Measurements from ENCODE around the gene MS4A4E.
A peak's percentile ranks its signal among the peaks of the same experiment; 100 is the strongest.

The MS4A4E gene

DNA sequence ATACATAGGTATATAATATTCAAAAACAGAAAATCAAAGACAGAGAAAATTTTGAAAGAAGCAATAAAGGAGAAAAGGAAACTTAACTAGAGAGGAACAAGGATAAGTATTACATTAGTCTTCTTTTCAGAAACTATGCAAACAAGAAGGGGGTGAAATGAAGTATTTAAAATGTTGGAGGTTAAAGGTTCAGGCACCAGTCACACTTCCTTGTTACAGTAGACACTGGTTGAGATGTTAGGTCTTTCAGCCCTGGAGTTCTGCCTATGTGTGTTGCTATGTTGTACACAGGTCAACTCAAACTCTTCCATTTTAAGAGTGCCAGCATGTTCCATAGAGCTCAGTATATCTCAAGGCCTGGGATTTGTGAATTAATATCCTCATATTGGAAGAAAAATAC lies 31.5 kb upstream of the MS4A4E start:
- H3K4me3 ChIP-seq (ENCODE audit: low read depth, low read length) = no peak overlapping the region
- TF ChIP-seq, protein P1, sequence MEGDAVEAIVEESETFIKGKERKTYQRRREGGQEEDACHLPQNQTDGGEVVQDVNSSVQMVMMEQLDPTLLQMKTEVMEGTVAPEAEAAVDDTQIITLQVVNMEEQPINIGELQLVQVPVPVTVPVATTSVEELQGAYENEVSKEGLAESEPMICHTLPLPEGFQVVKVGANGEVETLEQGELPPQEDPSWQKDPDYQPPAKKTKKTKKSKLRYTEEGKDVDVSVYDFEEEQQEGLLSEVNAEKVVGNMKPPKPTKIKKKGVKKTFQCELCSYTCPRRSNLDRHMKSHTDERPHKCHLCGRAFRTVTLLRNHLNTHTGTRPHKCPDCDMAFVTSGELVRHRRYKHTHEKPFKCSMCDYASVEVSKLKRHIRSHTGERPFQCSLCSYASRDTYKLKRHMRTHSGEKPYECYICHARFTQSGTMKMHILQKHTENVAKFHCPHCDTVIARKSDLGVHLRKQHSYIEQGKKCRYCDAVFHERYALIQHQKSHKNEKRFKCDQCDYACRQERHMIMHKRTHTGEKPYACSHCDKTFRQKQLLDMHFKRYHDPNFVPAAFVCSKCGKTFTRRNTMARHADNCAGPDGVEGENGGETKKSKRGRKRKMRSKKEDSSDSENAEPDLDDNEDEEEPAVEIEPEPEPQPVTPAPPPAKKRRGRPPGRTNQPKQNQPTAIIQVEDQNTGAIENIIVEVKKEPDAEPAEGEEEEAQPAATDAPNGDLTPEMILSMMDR (IDR thresholded peaks at IDR 0.05; ENCODE audit: low read depth, low read length) = no peak

DNA sequence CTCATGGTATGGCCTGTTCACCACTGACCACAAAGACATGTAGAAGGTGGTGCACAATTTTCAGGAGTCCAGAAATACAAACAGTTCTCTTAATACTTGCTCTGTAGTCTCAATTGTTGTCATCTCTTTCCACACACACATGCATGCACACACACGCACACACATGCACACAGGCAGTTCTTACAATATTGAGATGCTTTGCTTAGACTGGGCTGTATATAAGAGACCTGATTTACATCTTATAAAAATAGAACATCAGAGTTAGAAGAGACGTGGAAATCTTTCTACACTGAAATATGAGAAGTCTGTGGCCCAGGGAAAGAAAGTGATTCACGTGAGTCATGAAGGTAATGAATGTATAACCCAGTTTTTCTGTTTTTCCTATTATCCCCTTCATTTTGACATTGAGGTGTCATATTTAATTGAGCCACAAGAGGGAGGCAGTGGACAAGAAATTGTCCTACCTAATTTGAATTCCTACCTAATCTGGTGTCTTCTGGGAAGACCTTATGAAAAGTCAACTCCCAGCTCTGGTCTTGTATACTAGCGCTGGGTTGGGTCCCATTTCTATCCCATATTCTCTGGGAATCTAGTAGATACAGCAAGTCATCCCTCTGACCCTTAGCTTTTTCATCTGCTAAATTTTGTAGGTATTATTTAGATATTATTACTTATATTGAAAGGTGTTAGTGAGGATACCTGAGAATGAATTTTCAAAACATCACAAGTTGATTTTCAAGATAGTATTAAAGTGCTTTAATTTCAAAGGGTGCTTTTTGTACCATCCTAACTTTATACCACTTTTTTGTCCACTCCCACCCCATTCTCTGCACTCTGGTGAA lies 22.7 kb upstream of the MS4A4E start:
- no peak overlapping the region for H3K4me3 ChIP-seq (ENCODE audit: low read depth, low read length)
- TF ChIP-seq, protein P1 (IDR thresholded peaks at IDR 0.05; ENCODE audit: low read depth, low read length) = peak; percentile 51

DNA sequence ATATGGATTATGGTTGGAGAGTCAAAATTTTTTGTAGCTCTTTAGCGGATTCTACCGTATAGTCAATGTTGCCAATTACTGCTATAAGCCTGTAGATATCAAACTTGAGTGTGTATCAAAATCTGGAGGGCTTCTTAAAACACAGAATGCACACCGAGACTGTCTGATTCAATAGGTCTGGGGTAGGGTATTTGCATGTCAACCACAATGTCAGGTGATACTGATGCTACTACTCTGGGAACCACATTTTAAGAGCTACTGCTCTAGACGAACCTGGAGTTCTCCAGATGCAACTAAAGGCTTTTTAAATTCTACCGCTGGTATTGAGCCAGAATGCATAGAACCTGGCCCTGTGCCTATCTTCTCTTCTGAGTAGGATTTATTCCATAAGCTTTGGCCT lies 21.7 kb upstream of the MS4A4E start:
- no peak overlapping the region for H3K4me3 ChIP-seq (ENCODE audit: low read depth, low read length)
- TF ChIP-seq, protein P1 (IDR thresholded peaks at IDR 0.05; ENCODE audit: low read depth, low read length) = no peak

DNA sequence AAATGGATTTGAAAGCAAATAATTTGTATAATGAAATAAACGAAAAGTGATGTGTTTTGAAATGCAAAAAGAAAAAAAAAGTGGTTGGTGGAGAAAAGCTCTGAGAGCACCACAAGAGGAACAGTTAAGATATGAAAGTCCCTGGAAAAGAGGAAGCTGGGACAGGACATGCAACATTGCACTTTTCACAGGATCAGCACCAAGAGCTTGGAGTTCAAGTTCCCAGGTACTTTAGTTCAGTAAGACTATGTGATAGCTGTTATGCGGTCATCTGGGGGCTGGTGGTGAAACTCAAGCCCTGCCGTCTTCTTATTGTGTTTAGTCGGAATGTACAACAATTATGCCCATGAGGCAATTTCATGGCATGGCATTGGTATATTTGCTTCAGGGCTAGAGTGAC lies 20.5 kb upstream of the MS4A4E start:
- TF ChIP-seq, protein P1 (IDR thresholded peaks at IDR 0.05; ENCODE audit: low read depth, low read length) = no peak

DNA sequence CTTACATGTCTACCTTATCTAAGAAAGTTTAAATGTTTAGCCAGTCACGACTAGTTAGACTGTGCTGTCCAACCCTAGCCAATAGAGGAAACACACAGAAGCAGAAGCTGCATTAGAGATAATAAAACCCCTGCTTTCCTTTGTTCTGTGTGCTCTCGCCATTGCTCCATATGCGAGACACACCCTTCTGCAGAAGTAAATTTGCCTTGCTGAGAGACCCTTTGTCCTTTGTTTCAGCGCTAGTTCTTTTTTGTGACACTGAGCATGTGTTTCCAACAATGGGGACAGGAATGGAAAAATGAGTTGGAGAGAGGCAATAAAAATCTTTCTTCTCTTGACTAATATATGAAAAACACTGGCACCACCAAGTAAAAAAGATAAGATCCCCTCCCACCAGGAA lies 18.1 kb upstream of the MS4A4E start:
- H3K4me3 ChIP-seq (ENCODE audit: low read depth, low read length) = no peak overlapping the region
- TF ChIP-seq, protein P1 (IDR thresholded peaks at IDR 0.05; ENCODE audit: low read depth, low read length) = no peak

More for the DNA sequence above, 20.5 kb upstream of the MS4A4E start:
- H3K4me3 ChIP-seq (ENCODE audit: low read depth, low read length) = no peak overlapping the region

DNA sequence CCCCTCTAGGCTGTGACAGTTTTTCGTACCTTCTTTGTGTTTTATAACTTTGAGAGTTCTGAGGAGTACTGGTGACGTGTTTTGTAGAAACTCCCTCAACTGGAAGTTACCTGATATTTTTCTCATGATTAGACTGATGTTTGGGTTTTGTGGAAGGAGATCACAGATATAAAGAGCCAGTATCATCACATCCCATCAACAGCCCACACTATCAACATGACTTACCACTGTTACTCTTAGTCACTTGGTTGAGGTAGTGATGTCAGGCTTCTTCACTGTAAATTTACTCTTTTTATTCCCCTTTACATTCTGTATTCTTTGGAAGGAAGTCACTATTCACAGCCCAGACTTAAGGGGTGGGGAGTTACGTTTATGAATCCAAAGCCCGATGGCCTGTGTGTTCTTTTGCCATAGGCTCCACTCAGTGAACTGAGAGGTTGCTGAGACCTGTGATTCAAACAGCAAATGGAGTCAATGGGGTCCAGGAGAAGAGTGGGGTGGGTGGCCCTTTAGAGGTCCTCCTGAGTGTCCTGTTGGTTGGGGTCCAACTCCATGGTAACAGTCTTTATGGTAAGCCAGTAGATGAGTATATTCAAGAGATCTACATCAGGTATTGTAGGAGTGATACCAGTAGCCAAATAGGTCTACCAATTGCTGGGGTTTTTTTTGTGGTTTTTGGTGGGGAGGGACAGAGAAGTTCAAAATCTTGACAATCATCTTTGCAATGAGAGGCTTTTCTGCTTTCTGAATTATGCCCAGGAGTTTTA lies 15.2 kb upstream of the MS4A4E start:
- TF ChIP-seq, protein P1 (IDR thresholded peaks at IDR 0.05; ENCODE audit: low read depth, low read length) = no peak

More for the DNA sequence above, 15.2 kb upstream of the MS4A4E start:
- H3K4me3 ChIP-seq (ENCODE audit: low read depth, low read length) = no peak overlapping the region

Data from WI38 (cell line).